Stomach (tissue), 4 donors: ENCODE measurements around the gene SRM.

Source experiments
- POLR2A ChIP-seq, 4 donors: fragments of 450-650 bp; IDR thresholded peaks; one replicate each; pipeline ENCODE4 v1.6.1; 2016; ENCODE audit warnings: antibody characterized with exemption in 4 of 4, control low read depth in 2 of 4, mild to moderate bottlenecking in 1 of 4, moderate library complexity in 1 of 4
- TF ChIP-seq, protein P1 (sequence below), 7 experiments: fragments of 450-650 bp in 4 of 7; fragments of 200-600 bp in 3 of 7; sonication (generic) in 3 of 7; IDR thresholded peaks; one replicate each; pipeline ENCODE4 v1.5.1; 2016 to 2019; ENCODE audit warnings: antibody characterized with exemption in 7 of 7, control low read depth in 2 of 7, mild to moderate bottlenecking in 1 of 7

DNA sequence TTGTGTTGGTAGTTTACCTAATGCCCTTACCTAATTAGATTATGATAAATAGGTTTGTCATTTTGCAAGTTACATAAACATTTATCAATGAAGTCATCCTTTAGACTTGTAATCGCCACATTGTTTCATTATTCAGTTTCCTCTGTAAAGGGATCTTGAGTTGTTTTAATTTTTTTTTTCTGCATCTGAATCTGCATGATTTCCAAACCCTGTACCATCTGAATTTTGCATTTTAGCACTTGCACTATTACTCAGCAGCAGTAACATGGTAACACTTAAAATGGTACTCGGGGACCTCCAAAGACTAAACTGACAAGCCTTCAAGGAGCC is 35.0 kb downstream of the SRM start:
- TF ChIP-seq, protein P1, sequence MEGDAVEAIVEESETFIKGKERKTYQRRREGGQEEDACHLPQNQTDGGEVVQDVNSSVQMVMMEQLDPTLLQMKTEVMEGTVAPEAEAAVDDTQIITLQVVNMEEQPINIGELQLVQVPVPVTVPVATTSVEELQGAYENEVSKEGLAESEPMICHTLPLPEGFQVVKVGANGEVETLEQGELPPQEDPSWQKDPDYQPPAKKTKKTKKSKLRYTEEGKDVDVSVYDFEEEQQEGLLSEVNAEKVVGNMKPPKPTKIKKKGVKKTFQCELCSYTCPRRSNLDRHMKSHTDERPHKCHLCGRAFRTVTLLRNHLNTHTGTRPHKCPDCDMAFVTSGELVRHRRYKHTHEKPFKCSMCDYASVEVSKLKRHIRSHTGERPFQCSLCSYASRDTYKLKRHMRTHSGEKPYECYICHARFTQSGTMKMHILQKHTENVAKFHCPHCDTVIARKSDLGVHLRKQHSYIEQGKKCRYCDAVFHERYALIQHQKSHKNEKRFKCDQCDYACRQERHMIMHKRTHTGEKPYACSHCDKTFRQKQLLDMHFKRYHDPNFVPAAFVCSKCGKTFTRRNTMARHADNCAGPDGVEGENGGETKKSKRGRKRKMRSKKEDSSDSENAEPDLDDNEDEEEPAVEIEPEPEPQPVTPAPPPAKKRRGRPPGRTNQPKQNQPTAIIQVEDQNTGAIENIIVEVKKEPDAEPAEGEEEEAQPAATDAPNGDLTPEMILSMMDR (IDR thresholded peaks at IDR 0.05), result no peak
- no peak for TF ChIP-seq POLR2A (IDR thresholded peaks at IDR 0.05)
